Spinal cord (tissue), 10 donors: ENCODE results near the gene FKBP14. TPM values are rescaled to one million over a fixed set of nuclear protein-coding genes. Genes with fewer than 3 reads are reported as not detected.
A peak's percentile ranks its signal among the peaks of the same experiment; 100 is the strongest.

Source experiments
- DNase-seq, 6 donors: peaks; one replicate each; pipeline versions ENCODE4 v3.0.0 to v3.0.0-alpha.2; 2013 to 2015; ENCODE audit warnings: low spot score in 6 of 6, low read depth in 4 of 6
- H3K27ac ChIP-seq: one replicate; pipeline ENCODE4 v1.5.1; 2013; ENCODE audit warnings: low read depth, low read length, control low read depth
- H3K27me3 ChIP-seq: one replicate; pipeline ENCODE4 v1.6.1; 2013; ENCODE audit warnings: low read length; ENCODE audit not compliant: control insufficient read depth, insufficient read depth
- H3K36me3 ChIP-seq: one replicate; pipeline ENCODE4 v1.6.1; 2013; ENCODE audit warnings: low read length; ENCODE audit not compliant: control insufficient read depth, insufficient read depth
- H3K4me1 ChIP-seq: one replicate; pipeline ENCODE4 v1.6.1; 2013; ENCODE audit warnings: low read length; ENCODE audit not compliant: control insufficient read depth, insufficient read depth
- H3K4me3 ChIP-seq: one replicate; pipeline ENCODE4 v1.5.1; 2013; ENCODE audit warnings: low read depth, low read length, control low read depth
- H3K9me3 ChIP-seq: one replicate; pipeline ENCODE4 v1.6.1; 2013; ENCODE audit warnings: low read length; ENCODE audit not compliant: control insufficient read depth, insufficient read depth
- WGBS: methylation state at CpG from one replicate; pipeline ENCODE4 v1.1.5; 2013; ENCODE audit warnings: missing lambda C conversion rate; ENCODE audit not compliant: insufficient coverage; 5-methylcytosine and 5-hydroxymethylcytosine counted together
- long read RNA-seq, 4 donors: transcript quantifications; one replicate each; lab custom pipeline, GENCODE V29; 2026
- polyA plus RNA-seq, 2 donors: library from polyadenylated mRNA; unstranded; fragments of 120-200 nt; gene quantifications; one replicate each; pipeline ENCODE4 v1.2.1, GENCODE V29; 2013; ENCODE audit not compliant: insufficient read length in 2 of 2
- total RNA-seq, 2 donors: library from RNA; depleted of rRNA in 1 of 2; stranded (reverse); fragments of 120-200 nt in 1 of 2; fragments of >200 nt in 1 of 2; gene quantifications; one replicate each; pipeline versions ENCODE4 v1.2.3 to v1.2.4, GENCODE V29; 2013 to 2014
- donor health status: healthy.

Gene FKBP14, protein sequence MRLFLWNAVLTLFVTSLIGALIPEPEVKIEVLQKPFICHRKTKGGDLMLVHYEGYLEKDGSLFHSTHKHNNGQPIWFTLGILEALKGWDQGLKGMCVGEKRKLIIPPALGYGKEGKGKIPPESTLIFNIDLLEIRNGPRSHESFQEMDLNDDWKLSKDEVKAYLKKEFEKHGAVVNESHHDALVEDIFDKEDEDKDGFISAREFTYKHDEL
- total RNA-seq, result 10 to 100 TPM; 31.0 to 33.2 TPM
- 10 to 100 TPM; 13.3 to 13.5 TPM for polyA plus RNA-seq
- long read RNA-seq, donor 1, full-length matches to known transcripts, result 7 of 7 reads
- long read RNA-seq, donor 1, partial matches to known transcripts, result 0 of 7 reads
- long read RNA-seq, donor 1, other reads (novel, unspliced or antisense), result 0 of 7 reads
- long read RNA-seq, donor 2, full-length matches to known transcripts, result 1 of 1 reads
- long read RNA-seq, donor 2, partial matches to known transcripts, result 0 of 1 reads
- long read RNA-seq, donor 2, other reads (novel, unspliced or antisense), result 0 of 1 reads
- long read RNA-seq, donor 3, full-length matches to known transcripts, result 3 of 3 reads
- long read RNA-seq, donor 3, partial matches to known transcripts, result 0 of 3 reads
- long read RNA-seq, donor 3, other reads (novel, unspliced or antisense), result 0 of 3 reads
- long read RNA-seq, donor 4, full-length matches to known transcripts, result 8 of 8 reads
- long read RNA-seq, donor 4, partial matches to known transcripts, result 0 of 8 reads
- long read RNA-seq, donor 4, other reads (novel, unspliced or antisense), result 0 of 8 reads

DNA sequence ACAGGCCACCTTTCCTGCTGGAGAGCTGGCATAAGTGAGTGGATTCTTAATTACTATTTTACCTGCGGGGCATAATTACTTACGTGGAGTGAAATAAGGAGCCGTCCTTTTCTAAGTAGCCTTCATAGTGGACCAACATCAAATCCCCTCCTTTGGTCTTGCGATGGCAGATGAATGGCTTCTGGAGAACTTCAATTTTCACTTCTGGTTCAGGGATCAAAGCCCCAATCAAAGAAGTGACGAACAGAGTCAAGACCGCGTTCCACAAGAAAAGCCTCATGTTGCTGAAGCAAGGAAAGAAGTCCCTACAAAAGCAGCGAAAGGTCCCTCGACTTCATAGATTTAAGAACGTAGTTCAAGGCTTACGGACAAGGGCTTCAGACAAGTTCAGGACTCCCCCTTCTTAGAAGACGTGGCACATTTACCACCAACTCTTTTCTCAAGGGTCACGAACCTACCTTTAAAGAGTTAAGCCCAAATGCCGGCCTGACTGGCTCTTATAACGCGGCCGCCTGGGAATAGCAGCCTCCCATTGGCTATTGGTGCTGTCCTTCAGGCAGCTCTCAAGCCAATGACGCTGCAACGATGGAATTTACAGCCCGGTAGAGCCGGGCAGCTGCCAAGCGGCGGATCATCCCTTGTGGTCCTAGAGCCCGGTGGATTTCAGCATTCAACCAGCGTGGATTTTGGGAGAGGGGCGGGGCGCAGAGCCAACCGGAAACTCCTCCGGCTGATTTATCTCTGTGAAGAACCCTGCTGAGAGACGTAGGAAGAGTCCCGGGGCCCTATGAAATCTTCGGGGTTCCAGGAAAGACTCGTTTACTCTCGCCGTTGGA, at the start of gene FKBP14:
FKBP14 (minus strand) TSS at position 474 of the 836 bp plus-strand sequence; CDS start at position 280, 194 bp downstream.
- Histone ChIP-seq H3K4me1 (no peaks in the 10 kb centered on the region), H3K4me3 (peak within 1 kb of the TSS; percentile 87), H3K9me3 (no peaks in the 10 kb centered on the region), H3K27ac (peak within 1 kb of the TSS; percentile 89), H3K36me3 (no peaks in the 10 kb centered on the region), H3K27me3 (no peaks in the 10 kb centered on the region)
- DNase-seq, result peak; percentile 92 to 100 (median 97)
- 0% methylated on average over 30 of the region's 35 CpGs for WGBS

GRCh38 chr7:30074422-30075030, 48.0 kb upstream of the FKBP14 start:
- no CpG with 5 or more reads among the region's 1 CpG for WGBS

DNA sequence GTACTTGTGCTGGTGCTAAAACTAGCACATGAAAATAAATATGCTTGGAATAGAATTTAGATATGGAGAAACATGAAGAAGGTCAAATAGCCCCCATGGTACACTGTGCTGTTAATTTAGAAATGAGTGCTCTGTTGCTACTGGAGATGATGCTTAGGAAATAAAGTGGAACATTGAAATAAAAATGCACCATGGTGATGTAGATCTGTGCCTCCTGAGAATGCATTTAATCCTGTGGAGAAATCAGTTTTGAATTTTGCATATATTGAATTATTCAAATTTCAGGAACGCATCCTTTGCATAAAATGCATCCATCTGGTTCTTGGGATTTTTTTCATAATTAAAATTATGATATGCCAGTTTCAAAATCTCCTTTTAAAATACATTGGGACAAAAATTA, 46.2 kb upstream of the FKBP14 start:
- DNase-seq, result peak in 1 of 6 donors; percentile 47
- no CpG with 5 or more reads among the region's 1 CpG for WGBS
- no peaks in the 10 kb centered on the region for H3K36me3 ChIP-seq

More at GRCh38 chr7:30074422-30075030, 48.0 kb upstream of the FKBP14 start:
- H3K4me3 ChIP-seq, result no peak overlapping the region
- no peaks in the 10 kb centered on the region for H3K36me3 ChIP-seq
- H3K27ac ChIP-seq, result no peak overlapping the region
- H3K4me1 ChIP-seq, result no peaks in the 10 kb centered on the region
- H3K9me3 ChIP-seq, result no peaks in the 10 kb centered on the region
- peak in 2 of 6 donors; percentile 46 to 82 for DNase-seq
- H3K27me3 ChIP-seq, result no peaks in the 10 kb centered on the region

GRCh38 chr7:30070052-30070451, 43.5 kb upstream of the FKBP14 start:
- H3K27me3 ChIP-seq, result no peaks in the 10 kb centered on the region
- H3K36me3 ChIP-seq, result no peaks in the 10 kb centered on the region
- DNase-seq, result no peak
- H3K27ac ChIP-seq, result no peak overlapping the region
- H3K9me3 ChIP-seq, result no peaks in the 10 kb centered on the region
- H3K4me3 ChIP-seq, result no peak overlapping the region
- no peaks in the 10 kb centered on the region for H3K4me1 ChIP-seq
- WGBS, result no CpG with 5 or more reads among the region's 1 CpG

More for the DNA sequence above, 46.2 kb upstream of the FKBP14 start:
- Histone ChIP-seq H3K27me3 (no peaks in the 10 kb centered on the region), H3K9me3 (no peaks in the 10 kb centered on the region), H3K27ac (no peak overlapping the region), H3K4me3 (no peak overlapping the region), H3K4me1 (no peaks in the 10 kb centered on the region)

DNA sequence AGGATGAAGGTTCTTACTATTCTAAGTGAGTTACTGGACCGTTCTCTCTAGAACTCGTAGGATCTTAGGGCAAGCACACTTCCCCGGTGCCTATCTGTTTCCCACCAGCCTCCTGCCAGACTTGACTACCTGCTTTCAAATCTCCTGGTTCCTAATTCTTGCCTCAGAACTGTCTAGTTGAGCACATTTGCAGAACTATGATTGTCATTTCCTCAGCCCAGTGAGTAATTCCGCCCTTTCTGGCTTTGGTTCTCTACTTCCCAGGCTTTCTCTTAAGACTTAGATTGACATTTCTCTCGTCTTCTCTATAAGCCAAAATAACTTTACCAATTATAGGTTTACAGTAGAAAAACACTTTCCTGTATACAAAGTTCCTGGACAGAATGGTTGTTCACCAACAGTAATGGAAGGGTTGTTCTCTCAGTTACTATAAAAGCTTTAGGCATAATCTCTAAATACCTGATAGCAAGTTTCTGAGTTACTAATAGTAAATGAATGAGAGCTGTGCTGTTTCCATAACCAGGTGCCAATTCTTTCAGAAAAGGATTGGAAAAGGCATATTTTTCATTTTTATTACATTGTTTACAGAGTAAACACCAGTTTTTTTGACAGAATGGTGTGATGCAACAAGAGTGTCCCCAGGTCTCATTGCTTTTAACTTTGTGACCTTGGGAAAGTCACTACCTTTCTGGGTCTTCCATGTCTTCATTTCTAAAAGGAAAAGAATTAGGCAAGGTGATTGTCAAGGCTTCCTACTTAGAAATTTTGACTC, 42.8 kb upstream of the FKBP14 start:
- no peaks in the 10 kb centered on the region for H3K36me3 ChIP-seq

DNA sequence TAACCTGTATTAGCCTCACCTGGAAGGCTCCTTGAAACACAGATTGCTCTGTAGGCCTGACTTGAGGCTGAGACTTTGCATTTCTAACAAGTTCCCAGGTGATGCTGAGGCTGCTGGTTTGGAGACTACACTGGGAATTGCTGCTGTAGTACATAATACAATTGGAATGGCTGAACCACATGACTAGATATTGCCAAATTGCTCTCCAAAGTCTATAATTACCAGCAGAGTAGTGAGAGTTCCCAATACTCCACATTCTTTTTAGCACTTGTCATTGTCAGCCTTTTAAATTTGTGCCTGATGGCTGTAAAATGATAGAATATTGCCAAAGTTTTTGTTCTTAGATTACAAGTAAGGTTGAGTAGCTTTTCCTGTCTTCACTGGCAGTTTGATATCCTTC, 41.6 kb upstream of the FKBP14 start:
- Histone ChIP-seq H3K27me3 (no peaks in the 10 kb centered on the region), H3K36me3 (no peaks in the 10 kb centered on the region), H3K9me3 (no peaks in the 10 kb centered on the region), H3K4me3 (no peak overlapping the region), H3K4me1 (no peaks in the 10 kb centered on the region), H3K27ac (no peak overlapping the region)
- DNase-seq, result no peak

More for the DNA sequence above, 42.8 kb upstream of the FKBP14 start:
- Histone ChIP-seq H3K9me3 (no peaks in the 10 kb centered on the region), H3K27me3 (no peaks in the 10 kb centered on the region), H3K4me3 (no peak overlapping the region), H3K27ac (no peak overlapping the region), H3K4me1 (no peaks in the 10 kb centered on the region)
- WGBS, result 100% methylated on average over 3 of the region's 5 CpGs
- no peak for DNase-seq

DNA sequence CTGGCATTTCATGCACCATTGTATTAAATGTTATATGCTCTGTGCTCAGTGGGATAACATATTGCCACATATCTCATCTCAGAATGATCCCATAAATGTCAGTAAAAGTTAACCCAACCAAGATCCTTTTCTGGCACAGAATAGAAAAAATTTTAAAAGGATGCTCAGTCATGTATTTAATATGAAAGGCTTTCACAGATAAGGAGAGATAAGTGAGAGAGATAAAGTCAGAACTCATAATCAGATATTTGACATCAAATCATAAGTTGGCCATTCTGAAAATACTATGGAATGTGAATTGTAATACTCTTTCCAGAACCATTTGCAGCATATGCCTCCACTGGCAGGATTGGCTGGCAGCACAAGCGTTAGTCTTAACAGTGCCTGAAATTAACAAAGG, 40.2 kb upstream of the FKBP14 start:
- H3K9me3 ChIP-seq, result no peaks in the 10 kb centered on the region
- no peak overlapping the region for H3K27ac ChIP-seq
- WGBS, result 83% methylated on average over 1 of the region's 1 CpG
- H3K4me1 ChIP-seq, result no peaks in the 10 kb centered on the region
- no peak overlapping the region for H3K4me3 ChIP-seq
- DNase-seq, result peak in 1 of 6 donors; percentile 26
- no peaks in the 10 kb centered on the region for H3K27me3 ChIP-seq
- no peaks in the 10 kb centered on the region for H3K36me3 ChIP-seq

DNA sequence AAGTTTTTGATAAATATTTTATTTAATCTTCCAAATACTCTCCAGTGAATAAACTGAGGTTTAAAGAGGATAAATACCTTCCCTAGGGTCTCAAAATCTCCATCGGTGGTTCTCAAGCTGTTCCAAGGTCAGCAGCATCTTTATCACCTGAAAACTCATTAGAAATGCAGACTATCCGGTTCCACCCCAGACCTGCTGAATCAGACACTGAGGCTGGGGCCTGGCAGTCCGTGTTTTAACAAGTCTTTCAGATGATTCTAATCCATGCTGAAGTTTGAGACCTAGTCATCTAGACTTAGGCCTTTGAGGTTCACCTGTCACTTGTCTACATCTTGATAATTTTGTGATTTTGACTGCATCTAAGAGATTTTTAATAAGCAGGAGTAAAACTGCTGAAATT, 39.2 kb upstream of the FKBP14 start:
- Histone ChIP-seq H3K27me3 (no peaks in the 10 kb centered on the region), H3K27ac (no peak overlapping the region), H3K9me3 (no peaks in the 10 kb centered on the region), H3K36me3 (no peaks in the 10 kb centered on the region), H3K4me1 (no peaks in the 10 kb centered on the region), H3K4me3 (no peak overlapping the region)
- no peak for DNase-seq
- 81% methylated on average over 3 of the region's 3 CpGs for WGBS
